Measurements from ENCODE around the gene MRPL12.

DNA sequence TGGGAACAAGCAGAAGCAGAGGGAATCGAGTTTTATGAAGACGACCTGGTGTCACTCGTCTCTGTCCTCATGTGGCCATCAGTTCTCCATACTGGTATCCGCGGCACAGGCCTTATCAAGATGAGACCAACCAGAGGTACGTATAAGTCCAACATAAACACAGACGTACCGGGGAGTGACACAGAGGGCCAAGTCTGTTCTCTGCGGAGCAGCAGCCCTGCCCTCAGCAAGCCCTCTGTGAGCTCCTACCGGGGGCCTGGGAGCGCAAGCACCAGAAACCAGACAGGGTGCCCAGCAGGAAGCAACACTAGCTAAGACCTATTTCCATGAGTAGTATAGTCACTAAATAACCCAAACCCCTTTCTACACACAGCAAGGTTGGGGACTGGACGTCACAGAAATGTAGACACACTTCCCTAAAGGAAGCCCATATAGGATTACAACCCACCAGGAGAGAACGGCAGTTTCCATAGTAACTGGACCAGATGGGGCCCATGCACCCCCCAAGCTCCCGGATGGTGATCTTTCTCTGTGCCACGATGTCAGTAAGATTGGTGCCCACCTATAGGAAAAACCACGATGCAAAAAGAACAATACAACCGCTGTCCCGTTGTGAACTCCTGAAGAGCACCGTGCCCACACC lies 20.5 kb upstream of the MRPL12 start:
- TF ChIP-seq GATA3 (IDR thresholded peaks at IDR 0.05; ENCODE audit: low read depth, low read length) (no peak), GATA2 (IDR thresholded peaks at IDR 0.05; ENCODE audit: low read depth, low read length) (no peak)
